Measurements from ENCODE around the gene STEAP3.

Gene STEAP3

DNA sequence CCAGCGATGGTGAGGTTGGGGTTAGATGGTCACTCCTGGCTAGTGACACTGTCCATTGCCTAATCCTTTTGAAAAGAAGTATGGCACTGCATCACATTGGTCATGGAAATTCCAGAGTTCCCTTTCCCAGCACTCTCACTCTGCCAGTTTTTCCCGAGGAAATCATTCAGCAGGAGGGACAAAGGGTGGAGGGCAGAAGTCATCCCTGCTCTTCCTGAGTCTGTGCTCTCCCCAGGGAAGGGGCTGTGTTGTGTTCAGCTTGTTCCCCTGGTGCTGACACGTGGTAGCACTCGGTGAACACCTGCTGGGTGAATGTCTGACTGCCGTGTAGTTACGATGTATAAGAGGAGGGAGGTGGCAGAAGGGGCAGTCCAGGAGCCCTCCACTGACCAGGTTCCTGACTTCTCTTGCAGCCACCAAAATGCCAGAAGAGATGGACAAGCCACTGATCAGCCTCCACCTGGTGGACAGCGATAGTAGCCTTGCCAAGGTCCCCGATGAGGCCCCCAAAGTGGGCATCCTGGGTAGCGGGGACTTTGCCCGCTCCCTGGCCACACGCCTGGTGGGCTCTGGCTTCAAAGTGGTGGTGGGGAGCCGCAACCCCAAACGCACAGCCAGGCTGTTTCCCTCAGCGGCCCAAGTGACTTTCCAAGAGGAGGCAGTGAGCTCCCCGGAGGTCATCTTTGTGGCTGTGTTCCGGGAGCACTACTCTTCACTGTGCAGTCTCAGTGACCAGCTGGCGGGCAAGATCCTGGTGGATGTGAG lies 21.6 kb downstream of the STEAP3 start:
- H3K4me3 Mint-ChIP-seq: no peak overlapping the region
- H3K4me1 Mint-ChIP-seq (ENCODE audit: low read depth): no peaks in the 10 kb centered on the region
- no peaks in the 10 kb centered on the region for H3K27me3 Mint-ChIP-seq
- H3K9me3 Mint-ChIP-seq (ENCODE audit: low read depth): no peaks in the 10 kb centered on the region
- H3K27ac Mint-ChIP-seq: no peak overlapping the region
- H3K36me3 Mint-ChIP-seq: no peaks in the 10 kb centered on the region

DNA sequence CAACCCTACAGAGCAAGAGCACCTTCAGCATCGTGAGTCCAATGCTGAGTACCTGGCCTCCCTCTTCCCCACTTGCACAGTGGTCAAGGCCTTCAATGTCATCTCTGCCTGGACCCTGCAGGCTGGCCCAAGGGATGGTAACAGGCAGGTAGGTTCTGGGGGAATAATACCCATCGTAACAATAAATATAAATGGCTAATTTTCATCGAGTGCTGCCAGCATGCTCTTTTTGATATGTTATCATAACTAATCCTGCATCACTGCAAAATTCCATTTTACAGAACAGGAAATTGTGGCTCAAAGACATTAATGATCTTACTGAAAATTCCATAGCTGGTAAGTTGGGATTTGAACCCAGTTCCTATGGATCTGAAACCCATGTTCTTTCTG lies 22.2 kb downstream of the STEAP3 start:
- Mint-ChIP-seq H3K36me3 (no peaks in the 10 kb centered on the region), H3K27ac (no peak overlapping the region), H3K4me3 (no peak overlapping the region), H3K9me3 (ENCODE audit: low read depth) (no peaks in the 10 kb centered on the region), H3K4me1 (ENCODE audit: low read depth) (no peaks in the 10 kb centered on the region), H3K27me3 (no peaks in the 10 kb centered on the region)

DNA sequence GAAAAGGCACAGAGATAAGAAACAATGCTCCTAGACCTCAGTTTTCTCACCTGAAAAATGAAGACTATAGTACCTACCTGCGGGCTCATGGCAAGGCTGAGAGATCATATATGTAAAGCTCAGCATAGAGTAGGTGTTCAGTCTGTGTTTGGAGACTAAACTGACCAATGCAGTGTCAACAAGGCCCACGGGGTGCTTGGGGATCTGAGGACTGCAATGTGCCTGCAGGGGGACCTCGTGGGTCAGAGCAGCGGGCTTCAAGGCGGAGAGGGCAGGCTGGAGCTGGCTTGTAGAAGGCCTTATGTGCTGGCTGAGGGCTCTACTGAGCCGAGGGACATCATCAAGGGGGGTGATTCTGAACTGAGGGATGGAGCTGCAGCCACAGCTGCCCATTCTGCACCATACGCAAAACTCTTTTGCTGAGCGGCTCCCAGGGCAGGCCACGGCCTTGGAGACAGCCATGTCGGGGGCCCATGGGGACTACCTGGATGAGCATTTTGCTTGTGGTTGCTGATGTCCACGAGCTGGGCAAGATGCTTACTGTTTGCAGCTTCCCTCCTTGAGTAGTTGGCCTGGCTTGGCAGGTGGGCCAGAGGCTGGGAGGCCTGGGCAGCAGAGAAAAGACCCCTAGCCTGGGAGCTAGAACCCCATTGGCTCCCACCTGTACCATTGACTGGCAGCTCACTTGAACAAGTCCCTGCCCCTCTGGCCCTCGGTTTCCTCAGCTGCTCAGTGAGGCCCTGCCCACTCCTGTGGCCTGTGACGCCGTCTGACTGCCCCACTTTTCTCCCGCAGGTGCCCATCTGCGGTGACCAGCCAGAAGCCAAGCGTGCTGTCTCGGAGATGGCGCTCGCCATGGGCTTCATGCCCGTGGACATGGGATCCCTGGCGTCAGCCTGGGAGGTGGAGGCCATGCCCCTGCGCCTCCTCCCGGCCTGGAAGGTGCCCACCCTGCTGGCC lies 23.5 kb downstream of the STEAP3 start:
- Mint-ChIP-seq H3K27ac (no peak overlapping the region), H3K27me3 (no peaks in the 10 kb centered on the region), H3K4me3 (no peak overlapping the region), H3K4me1 (ENCODE audit: low read depth) (no peaks in the 10 kb centered on the region), H3K9me3 (ENCODE audit: low read depth) (no peaks in the 10 kb centered on the region), H3K36me3 (no peaks in the 10 kb centered on the region)

DNA sequence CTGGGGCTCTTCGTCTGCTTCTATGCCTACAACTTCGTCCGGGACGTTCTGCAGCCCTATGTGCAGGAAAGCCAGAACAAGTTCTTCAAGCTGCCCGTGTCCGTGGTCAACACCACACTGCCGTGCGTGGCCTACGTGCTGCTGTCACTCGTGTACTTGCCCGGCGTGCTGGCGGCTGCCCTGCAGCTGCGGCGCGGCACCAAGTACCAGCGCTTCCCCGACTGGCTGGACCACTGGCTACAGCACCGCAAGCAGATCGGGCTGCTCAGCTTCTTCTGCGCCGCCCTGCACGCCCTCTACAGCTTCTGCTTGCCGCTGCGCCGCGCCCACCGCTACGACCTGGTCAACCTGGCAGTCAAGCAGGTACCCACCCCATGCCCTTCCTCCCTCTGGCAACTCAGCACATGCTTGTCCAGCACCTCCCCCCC lies 24.2 kb downstream of the STEAP3 start:
- H3K27ac Mint-ChIP-seq: no peak overlapping the region
- H3K9me3 Mint-ChIP-seq (ENCODE audit: low read depth): no peaks in the 10 kb centered on the region
- no peaks in the 10 kb centered on the region for H3K27me3 Mint-ChIP-seq
- no peaks in the 10 kb centered on the region for H3K4me1 Mint-ChIP-seq (ENCODE audit: low read depth)
- H3K4me3 Mint-ChIP-seq: no peak overlapping the region
- no peaks in the 10 kb centered on the region for H3K36me3 Mint-ChIP-seq

GRCh38 chr2:119248311-119248710 lies 24.7 kb downstream of the STEAP3 start:
- no peaks in the 10 kb centered on the region for H3K27me3 Mint-ChIP-seq
- H3K9me3 Mint-ChIP-seq (ENCODE audit: low read depth): no peaks in the 10 kb centered on the region
- no peak overlapping the region for H3K4me3 Mint-ChIP-seq
- no peaks in the 10 kb centered on the region for H3K4me1 Mint-ChIP-seq (ENCODE audit: low read depth)
- H3K27ac Mint-ChIP-seq: no peak overlapping the region
- no peaks in the 10 kb centered on the region for H3K36me3 Mint-ChIP-seq

GRCh38 chr2:119248751-119249150 lies 25.1 kb downstream of the STEAP3 start:
- Mint-ChIP-seq H3K27me3 (no peaks in the 10 kb centered on the region), H3K4me3 (no peak overlapping the region), H3K9me3 (ENCODE audit: low read depth) (no peaks in the 10 kb centered on the region), H3K27ac (no peak overlapping the region), H3K36me3 (no peaks in the 10 kb centered on the region), H3K4me1 (ENCODE audit: low read depth) (no peaks in the 10 kb centered on the region)

- Mint-ChIP-seq H3K27ac (no peak overlapping the region), H3K4me1 (ENCODE audit: low read depth) (no peaks in the 10 kb centered on the region), H3K27me3 (no peaks in the 10 kb centered on the region), H3K9me3 (ENCODE audit: low read depth) (no peaks in the 10 kb centered on the region), H3K4me3 (no peak overlapping the region), H3K36me3 (no peaks in the 10 kb centered on the region)
These were observed 25.7 kb downstream of the STEAP3 start for GRCh38 chr2:119249311-119249710.

DNA sequence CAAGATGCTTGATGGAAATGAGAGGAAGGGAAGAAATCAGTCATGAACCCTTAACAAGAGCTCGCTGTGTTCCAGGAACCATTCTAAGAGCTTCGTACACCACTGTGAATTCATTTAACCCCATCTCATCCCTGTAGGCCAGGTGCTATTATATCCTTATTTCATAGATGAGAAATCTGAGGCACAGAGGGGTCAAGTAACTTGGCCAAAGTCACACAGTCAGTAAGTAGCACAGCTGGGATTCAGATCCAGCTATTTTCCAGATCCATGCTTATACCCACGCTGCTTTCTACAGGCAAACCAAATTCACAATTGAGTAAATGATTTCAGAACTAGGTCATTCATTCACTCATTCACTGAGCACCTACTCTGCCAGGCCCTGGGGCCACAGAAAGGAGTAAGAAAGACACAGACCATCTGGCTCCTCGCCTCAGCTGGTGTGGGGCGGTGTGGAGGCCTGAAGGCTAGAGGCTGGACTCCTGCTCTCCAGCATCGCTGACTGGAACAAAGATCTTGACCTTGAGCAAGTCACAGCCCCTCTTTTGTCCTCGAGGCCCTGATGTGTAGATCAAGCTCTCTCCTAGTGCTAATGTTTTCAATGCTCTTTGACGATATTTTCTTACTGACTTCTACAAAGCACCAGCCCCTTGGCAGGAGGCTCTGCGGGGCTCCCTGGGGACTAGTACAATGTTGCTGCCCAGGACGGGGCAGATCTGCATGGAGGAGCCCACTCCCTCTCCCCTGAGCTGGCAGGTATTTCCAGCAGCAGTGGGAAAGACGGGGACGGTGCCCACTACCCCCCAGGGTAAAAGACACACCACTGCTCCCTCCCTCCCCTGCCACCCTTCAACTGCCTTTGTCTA lies 26.5 kb downstream of the STEAP3 start:
- Mint-ChIP-seq H3K9me3 (ENCODE audit: low read depth) (no peaks in the 10 kb centered on the region), H3K27ac (no peak overlapping the region), H3K27me3 (no peaks in the 10 kb centered on the region), H3K4me3 (no peak overlapping the region), H3K36me3 (no peaks in the 10 kb centered on the region), H3K4me1 (ENCODE audit: low read depth) (no peaks in the 10 kb centered on the region)

- no peaks in the 10 kb centered on the region for H3K9me3 Mint-ChIP-seq (ENCODE audit: low read depth)
- H3K4me3 Mint-ChIP-seq: no peak overlapping the region
- no peaks in the 10 kb centered on the region for H3K36me3 Mint-ChIP-seq
- no peak overlapping the region for H3K27ac Mint-ChIP-seq
- no peaks in the 10 kb centered on the region for H3K4me1 Mint-ChIP-seq (ENCODE audit: low read depth)
- H3K27me3 Mint-ChIP-seq: no peaks in the 10 kb centered on the region
These were observed 27.2 kb downstream of the STEAP3 start for GRCh38 chr2:119250718-119251290.

- H3K4me1 Mint-ChIP-seq (ENCODE audit: low read depth): no peaks in the 10 kb centered on the region
- H3K4me3 Mint-ChIP-seq: no peak overlapping the region
These were observed 28.0 kb downstream of the STEAP3 start for GRCh38 chr2:119251652-119252051.

DNA sequence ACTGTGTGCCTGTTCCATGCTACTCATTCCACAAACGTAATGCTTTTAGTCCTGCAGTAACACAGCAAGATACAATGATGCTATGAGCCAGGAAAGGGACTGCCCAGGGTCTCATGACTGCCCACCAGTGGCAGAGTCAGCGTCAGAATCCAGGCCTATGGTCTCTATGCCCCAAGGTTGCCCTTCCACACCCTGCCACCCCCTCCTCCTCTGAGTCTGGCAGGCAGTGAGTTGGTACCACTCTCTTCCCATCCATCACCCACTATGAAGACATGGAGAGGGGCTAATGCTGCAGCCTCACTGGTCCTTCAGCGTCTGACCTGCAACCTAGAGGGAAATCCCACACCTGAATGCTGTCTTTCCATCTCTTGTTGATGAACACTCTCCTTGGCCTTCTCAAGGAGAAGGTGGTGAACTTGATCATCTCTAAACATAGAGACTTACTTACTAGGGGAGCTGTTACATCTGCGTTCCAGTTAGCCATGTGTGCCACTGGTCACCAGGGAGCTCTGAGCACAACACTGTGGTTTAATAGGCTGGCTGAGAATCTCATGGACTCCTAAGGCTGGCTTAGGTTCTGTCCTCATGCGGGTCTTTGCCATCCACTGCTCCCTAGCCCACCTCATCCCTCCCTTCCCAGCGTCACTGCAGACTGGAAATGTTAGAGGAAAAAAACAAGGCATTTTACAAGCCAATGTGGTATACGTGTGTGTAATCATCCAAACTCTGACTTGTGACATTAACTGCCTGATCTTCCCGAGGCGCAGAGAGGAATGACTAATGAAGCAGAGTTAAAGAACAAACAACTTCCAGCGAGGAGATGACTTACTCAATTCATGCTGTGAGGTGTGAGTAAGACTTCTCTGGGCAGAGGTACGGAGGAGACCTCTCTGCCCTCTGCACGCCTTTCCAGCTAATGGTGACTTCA lies 28.8 kb downstream of the STEAP3 start:
- Mint-ChIP-seq H3K4me1 (ENCODE audit: low read depth) (no peaks in the 10 kb centered on the region), H3K27me3 (no peaks in the 10 kb centered on the region), H3K36me3 (no peaks in the 10 kb centered on the region), H3K27ac (no peak overlapping the region), H3K9me3 (ENCODE audit: low read depth) (no peaks in the 10 kb centered on the region), H3K4me3 (no peak overlapping the region)

More at GRCh38 chr2:119251652-119252051, 28.0 kb downstream of the STEAP3 start:
- H3K36me3 Mint-ChIP-seq: no peaks in the 10 kb centered on the region
- no peaks in the 10 kb centered on the region for H3K9me3 Mint-ChIP-seq (ENCODE audit: low read depth)
- no peaks in the 10 kb centered on the region for H3K27me3 Mint-ChIP-seq
- H3K27ac Mint-ChIP-seq: no peak overlapping the region

GRCh38 chr2:119253114-119253702 lies 29.6 kb downstream of the STEAP3 start:
- Mint-ChIP-seq H3K27ac (no peak overlapping the region), H3K9me3 (ENCODE audit: low read depth) (no peaks in the 10 kb centered on the region), H3K36me3 (no peaks in the 10 kb centered on the region)

GRCh38 chr2:119253760-119254600 lies 30.3 kb downstream of the STEAP3 start:
- H3K4me3 Mint-ChIP-seq: no peak overlapping the region
- H3K4me1 Mint-ChIP-seq (ENCODE audit: low read depth): no peaks in the 10 kb centered on the region
- H3K27ac Mint-ChIP-seq: no peak overlapping the region
- H3K27me3 Mint-ChIP-seq: no peaks in the 10 kb centered on the region
- no peaks in the 10 kb centered on the region for H3K36me3 Mint-ChIP-seq
- no peaks in the 10 kb centered on the region for H3K9me3 Mint-ChIP-seq (ENCODE audit: low read depth)

More at GRCh38 chr2:119253114-119253702, 29.6 kb downstream of the STEAP3 start:
- Mint-ChIP-seq H3K4me3 (no peak overlapping the region), H3K4me1 (ENCODE audit: low read depth) (no peaks in the 10 kb centered on the region), H3K27me3 (no peaks in the 10 kb centered on the region)
